RKO (cell line): ENCODE measurements around the gene MSI2.

Source experiments
- DNase-seq: peaks from one replicate; pipeline ENCODE4 v3.0.0-alpha.2; 2016; ENCODE audit warnings: low spot score

MSI2 gene

DNA sequence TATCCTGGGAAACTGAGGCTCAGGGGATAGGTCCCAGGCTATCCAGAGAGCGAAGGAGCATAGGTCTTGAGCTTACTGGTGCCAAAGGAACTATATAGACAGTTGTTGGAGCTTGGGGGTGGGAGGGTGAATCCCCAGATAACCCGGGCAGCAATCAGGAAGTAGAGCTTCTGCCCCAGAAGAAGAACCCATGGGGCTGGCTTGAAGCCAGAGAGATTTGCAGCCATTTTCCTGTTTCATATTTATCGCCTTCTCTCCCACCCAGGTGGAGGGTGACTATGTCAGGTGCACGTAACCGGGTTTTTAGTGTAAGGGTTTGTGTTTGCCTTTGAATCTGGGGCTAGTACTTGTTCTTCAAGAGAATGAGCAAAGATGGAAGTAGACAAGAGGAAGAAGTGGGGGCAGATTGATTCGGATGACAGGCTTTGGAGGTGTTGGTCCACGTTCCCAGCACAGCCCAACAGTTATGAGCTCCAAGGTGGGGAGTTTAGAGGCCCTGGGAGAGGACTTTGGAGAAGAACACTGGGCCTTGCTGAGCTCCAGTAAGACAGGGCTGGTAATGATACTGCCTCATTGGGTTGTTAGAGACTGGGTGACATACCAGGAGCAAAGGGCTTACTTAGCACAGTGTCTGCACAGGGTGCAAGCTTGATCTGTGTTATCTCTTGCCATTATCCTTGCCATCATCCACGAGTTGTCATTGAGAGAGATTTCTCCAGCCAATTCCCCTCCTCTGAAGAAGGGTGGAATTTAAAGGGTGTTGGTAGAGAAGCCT is 343.1 kb downstream of the MSI2 start:
- DNase-seq: no peak

DNA sequence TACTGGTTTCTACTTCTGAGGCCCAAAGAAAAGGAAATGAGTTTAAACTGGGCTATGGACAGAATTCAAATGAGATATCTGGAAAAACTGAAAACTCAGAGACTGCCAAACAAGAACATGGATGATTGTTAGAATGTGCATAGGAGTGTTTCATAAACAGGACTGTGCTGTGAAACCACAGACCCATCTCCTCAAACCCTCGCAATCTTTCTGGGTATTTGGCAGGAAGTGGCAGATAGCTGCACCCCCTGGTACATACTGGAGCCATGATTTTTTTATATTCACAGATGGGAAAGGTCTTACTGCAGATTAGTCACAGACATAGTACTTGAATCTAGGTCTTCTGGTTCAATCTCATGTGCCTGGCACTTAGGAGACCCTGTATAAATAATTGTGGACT is 343.8 kb downstream of the MSI2 start:
- no peak for DNase-seq

DNA sequence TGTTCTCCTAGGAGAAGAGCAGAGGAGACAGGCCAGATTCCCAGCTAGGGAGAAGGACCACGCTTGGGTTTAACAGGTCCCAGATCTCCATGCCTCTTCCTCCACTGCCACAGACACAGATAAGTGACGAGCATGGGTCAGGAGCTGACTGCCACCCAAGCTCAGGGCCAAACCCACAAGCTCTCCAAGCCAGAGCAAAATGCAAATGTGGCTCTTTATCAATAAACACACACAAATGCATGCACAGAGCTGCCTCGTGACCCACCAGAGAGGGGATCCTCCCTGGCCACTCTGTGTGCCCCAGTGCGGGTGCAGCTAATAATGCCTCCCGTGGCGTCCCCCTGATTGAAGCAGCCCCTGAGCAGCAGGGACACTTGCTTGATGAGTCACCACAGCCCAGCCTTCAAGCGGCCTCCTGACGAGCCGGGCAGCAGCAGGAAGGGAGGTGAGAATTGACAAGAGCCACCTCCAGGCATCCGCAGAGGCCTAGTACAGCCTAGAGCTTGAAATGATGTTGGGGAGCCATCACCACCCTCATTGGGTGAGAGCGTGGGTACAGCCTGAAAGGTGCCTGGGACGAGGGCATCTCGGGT is 344.9 kb downstream of the MSI2 start:
- DNase-seq: no peak

DNA sequence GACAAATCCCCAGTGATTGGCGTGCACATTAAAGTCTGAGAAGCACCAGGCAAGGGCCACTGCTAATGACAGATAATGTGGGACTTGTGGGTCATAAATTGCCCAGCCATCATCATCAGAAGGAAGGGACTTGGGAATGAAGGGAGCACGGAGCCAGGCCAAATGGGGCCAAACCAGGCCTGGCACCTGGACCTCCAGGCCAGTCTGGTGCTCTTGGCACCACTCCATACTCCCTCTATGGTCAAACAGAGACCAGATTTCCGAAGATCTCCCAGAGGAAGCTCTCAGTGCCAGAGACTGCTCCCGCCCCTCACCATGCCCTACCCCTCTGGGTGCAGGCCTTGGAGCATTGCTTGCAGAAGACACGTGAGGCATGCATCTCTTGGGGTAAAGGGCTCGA is 346.6 kb downstream of the MSI2 start:
- DNase-seq: no peak

DNA sequence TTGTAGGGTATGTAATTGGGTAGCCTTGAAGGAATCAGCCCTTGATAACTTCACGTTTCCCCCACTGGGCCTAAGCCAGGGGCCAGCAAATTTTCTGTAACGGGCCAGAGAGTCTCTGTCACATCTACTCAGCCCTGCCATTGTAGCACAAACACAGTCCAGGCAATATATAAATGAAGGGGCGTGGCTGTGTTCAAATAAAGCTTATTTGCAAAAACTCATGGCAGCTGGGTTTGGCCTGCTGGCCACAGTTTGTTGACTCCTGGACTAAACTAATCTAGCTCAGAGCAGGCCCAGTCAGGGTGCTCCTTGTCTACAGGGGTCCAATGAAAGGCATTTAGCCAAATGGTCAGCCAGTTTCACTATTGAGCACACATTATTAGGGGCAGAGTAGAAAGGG is 347.2 kb downstream of the MSI2 start:
- no peak for DNase-seq

DNA sequence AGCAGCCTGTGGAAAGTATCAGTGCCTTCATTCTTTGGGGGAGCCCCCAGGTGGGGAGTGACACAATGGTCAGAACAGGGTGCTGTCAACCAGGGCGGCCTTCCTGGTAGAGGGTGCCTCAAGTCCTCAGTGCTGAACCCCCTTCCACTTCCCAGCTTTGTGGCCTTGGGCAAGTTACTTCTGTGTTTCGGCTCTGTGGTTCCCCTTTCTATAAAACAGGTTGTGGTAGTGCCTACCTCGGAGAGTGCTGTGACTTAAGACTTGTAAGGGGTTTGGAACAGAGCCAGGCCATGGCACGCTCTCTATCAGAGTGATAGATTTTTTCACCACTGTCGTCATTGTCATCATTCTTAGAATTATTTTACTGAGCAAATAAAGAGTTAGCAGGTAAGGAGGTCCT is 347.7 kb downstream of the MSI2 start:
- no peak for DNase-seq

DNA sequence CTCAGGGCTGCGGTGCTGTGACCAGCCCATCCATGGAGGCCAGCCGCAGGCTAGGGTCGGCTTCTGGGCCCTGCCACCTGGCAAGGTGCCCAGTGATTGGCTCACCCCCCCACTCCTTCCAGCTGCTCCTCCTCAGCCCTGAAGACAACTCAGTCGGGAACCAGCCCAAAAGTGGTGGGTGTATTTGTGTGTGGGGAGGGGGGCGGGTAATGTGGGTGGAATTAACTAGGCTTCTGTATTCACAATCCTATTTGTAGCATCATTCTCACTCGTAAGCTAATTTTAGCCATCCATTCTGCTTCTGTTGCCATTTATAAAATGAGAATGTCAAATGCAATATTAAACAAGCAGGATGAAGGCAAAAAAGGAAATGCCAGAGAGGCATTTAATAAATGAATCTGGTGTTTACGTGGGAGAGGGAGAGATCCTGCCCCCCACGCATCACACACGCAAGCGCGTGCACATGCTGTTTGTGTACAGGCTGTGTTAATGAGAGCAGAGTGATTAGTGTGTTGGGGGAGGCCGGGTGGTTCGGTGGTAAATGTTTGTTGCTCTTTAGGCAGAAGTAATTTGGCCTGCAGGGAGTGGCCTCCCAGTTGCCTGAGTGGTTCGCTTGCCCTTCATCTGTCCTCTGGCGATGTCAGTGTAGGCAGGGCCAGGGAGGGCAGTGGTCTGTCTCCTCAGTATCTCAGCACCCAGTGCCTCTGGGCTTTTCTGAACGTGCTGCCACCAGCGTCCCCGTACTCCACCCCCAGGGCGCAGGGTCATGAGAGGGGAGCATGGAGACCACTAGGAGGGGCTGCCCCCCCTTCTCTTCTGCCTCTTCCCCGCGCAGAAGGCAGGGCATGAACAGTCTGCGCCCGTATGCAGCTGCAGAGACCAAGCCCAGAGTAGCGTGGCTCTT is 348.7 kb downstream of the MSI2 start:
- no peak for DNase-seq

DNA sequence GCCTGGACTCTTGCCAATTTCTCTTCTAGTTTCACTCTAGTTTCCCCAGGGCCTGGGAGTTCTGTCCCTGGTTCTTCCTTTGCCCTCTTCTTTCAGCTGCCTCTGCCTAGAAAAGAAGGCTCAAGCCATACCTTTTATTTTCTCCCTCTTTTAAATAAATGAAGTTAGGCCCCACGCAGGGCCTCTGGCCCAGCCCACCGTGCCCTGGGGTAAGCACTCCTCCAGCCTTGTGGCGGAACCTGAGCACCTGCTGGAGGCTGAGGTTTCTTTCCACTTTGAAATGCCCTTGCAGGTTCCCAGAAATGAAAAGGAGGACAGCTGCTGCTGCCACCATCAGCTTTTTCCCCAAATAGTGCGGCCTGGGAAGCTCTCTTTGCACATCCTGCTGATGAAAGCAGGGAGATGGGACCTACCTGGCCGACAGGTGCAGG is 349.4 kb downstream of the MSI2 start:
- DNase-seq: no peak

DNA sequence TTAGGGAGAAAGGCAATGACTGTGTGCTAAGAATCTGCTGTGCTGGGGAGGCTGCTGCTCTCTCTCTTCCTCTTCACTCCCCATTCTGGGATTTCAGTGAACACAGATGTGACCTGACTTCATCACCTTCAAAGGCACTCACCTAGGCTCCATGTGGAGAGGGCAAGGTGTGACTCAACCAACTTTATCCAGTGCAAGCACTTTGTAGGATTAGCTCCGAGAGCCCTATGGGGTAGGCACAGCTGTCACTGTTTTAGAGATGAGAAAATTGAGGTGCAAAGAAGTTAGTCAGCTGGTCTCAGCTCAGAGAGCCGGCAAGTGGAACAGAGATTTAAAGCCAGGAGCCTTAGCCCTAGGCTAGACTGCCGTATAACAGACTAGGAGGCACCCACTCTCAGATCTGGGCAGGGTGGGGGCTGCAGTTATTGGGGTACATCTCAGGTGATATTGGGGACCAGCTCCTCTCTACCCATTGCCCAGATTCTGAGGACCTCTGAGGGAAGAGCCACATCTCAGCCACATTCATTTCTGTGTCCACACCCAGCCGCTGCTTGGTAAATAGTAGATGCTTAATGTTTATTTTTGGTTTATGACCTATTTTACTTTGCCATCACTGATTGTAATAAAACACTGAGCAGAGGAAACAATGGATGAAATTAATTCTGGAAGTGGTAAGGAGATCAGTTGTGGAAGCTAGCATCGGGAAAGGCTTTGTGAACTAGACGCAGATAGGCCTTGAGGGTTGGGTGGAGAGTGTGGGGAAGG is 350.0 kb downstream of the MSI2 start:
- DNase-seq: no peak

DNA sequence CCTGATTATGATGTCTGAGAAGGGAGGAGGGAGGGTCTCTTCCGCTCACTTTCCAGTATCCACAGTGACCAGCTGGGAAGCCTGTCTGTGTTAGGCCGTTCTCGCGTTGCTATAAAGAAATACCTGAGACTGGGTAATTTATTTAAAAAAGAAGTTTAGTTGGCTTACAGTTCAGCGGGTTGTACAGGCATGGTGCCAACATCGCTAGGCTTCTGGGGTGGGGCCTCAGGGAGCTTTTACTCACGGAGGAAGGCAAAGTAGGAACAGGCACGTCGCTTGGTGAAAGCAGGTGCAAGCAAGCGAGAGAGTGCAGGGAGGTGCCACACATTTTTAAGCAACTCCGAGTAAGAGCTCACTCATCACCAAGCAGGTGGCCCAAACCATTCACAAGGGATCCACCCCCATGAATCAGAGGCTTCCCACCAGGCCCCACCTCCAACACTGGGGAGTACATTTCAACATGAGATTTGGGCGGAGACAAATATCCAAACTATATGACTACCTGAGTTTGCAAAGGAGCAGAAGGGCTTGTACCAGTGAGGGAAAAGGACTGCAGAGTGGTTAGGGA is 351.3 kb downstream of the MSI2 start:
- DNase-seq: peak; percentile 8

DNA sequence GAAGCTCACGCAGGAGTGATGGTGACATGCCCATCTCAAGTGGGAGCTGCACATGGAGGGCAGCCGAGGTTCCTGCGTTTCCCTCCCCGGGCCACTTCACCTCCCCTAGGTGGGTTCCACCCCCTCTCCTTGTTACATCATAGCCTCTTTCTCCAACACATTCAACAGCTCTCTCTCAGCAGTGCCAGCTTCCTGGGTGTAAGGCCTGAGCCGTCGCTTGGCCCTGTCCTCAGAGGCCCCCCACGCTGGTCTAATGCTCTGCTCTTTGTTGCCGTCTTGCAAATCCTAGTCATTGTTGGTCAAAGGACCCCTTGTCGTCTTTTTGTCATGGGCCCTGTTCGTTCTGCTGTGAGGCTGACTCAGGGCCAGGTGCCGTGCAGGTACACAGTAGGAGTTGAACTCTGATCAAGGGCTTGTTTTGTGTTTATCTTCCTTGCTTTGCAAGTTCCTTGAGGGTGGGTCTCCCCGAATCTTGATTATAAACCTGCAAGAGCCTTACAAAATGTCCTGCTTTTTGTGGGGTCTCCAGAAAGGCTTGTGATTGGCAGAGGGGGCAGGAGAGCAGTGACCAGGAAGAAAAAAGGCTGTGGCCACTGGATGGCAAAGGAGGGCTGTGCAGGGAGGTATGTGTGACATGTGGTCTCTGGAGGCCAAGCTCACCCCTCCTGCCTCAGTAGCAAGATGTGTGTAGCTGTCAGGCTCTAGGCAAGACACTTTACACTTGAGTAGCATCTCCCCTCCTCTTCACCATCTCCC is 352.2 kb downstream of the MSI2 start:
- no peak for DNase-seq

DNA sequence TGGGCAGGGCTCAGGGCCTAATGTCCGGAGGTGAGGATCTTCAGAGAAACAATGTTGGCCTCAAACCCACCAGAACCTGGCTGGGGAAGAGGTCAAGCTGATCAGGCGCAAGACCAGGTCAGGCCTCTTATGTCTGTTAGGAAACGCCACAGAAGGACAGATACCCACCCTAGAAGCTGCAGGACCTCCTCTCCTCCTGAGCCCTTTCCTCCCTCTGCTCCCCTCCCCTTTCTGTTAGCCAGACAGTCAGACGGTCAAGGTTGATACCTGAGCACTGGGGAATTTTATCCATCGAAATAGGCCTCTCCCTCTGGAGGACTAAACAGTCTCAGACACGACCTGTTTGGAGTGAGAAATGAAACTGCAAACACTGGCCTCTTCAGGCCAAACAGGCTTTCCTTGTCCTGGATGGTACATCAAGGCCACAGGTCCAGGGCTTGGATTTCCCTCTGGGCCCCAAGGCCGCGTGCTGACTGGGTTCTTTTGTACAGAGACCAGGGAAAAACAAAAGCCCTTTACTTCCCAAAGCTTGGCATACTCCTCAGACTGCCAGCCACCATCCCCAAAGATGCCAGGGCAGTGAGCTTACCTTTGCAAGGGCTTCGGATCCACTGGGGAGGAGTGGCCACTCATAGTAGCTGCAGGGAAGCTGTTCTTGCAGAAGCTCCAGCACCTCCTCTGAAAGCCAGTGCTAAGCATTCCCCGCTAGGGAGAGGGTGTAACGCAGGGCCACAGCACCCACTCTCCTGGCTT is 353.0 kb downstream of the MSI2 start:
- no peak for DNase-seq

DNA sequence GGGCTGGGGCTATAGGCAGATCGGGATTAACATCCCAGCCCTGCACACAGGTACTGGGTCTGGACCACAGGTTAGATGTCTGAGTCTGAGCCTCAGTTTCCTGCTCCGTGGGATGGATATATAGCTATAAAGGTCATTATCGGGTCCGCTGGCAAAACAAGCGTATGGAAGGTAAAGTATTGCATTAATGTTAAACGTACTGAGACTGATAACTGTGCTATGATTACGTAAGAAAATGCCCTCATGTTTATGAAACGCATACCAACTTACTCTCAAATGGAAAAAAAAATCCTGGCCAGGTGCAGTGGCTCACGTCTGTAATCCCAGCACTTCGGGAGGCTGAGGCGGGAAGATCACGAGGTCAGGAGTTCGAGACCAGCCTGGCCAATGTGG is 353.6 kb downstream of the MSI2 start:
- DNase-seq: no peak

DNA sequence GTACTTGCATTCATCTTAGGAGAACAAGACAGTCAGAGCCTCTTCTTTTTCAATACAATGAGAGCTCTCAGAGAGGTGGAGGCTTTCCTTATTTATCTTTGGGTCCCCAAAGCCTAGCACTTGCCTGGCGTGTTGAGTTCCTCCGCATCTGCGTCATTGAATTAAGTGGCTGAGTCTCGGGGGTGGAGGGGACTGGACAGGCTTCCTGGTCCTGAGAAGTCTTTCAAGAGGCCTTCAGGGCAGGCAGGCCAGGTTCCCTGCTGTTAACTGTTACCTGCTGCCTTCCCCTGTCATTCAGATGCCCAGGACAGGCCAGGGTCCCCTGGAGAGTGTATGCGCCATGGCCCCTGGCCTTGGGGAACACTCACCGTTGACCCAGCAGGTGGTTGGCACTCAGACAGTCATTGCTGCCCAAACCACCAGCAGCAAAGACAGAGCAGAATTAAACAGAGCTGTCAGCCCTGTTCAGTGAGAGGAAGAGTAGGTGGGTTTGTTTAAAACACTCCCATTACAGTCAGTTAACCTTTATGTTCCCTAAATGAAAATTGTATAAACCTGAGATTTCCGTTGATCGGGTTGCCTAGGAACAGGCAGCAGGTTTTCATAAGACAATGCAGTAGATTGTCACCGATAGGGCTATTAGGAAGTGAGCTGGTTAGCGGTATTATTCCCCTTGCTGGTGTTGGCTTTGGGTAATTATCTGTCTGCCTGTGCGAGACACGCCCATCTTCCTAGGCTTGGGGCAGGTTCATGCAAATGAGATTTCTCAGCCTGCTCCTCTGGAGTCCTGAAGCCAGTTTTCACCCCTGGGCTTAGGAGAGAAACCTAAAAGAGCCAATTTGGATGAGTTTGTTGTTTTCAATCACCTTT is 356.1 kb downstream of the MSI2 start:
- no peak for DNase-seq

DNA sequence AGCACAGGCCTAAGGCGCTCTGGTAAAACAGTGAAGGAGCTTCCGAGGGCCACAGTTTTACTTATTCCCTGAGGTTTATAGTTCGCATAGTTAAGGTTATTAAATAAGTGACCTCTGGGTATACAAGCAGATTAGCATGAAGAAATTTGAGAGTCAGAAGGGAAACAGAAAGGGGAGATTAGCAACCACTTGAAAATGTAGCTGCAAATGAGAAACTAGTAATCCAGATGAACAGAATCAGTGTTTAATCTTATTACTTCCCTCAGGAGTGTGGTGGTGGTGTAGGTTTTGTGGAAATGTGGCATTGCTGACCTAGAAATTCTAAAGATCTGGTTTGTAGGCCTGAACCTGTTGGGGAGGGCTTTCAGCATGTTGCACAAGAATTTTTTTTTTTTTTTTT is 358.4 kb downstream of the MSI2 start:
- no peak for DNase-seq

DNA sequence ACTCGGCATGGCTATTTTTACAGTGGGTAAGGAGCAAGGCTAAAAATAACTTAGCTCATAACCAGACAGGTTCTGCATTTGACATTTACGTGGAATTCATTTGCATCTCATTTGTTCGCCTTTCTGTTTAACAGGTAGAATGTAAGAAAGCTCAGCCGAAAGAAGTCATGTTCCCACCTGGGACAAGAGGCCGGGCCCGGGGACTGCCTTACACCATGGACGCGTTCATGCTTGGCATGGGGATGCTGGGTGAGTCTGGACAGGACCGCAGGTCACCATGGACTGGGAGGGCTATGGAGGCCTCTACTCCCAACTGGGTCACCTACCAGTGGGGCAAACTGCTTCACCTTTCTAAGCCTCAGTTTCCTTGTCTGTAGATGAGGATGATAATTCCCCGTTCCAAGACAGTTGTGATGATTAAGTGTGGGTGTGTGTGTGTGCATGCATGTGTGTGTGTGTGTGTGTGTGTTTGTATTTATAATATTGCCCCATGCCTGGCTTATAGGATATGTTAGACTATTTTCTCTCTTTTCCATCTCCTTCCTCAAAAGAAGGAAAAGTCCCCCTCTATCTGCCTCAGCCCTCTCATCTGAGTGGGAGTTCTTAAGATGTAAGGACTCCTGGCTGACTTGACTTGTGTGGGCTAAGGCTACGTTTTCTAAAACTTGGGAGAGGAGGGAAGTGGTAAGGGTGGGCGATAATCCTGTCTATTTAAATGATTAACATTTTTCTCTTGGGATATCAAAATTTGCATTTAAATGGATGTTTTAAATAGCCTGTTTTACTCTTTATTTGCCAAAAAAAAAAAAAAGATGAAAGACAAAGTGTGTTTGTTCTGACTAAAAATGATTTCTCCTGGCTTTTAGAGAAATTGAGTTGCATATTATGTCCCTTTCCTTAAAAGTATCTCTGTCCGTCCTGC is 359.8 kb downstream of the MSI2 start:
- no peak for DNase-seq

DNA sequence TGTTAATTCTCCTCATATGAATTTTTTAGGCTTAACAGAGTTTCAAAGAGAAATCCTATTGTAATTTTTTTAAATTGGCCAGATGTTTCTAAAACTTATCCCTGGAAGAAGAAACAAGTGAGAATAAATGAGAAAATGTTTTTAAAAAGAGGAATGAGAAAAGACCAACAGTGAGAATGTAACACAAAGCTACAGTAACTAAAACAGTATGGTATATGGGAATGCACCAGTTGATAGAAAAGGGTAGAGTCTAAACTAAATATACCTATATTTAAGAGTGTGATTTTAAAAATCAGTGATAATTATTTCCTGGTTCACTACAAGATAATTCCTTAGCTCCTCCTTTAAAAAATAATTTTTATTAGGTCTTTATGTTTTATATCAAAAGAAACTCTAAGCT is 360.9 kb downstream of the MSI2 start:
- DNase-seq: no peak
